Activated naive CD4-positive, alpha-beta T cell treated with Interleukin-2 at 50 U/mL for 16 hours (primary cell): ENCODE data around the gene SELPLG.
"Not testable (repeated sequence)": the region's sequence is repeated elsewhere in the genome, so short reads cannot be mapped to it uniquely, and the experiment has no call there.

Experiments used
- DNase-seq: peaks from one replicate; pipeline ENCODE4 v3.0.0-alpha.2; 2020

Gene SELPLG

DNA sequence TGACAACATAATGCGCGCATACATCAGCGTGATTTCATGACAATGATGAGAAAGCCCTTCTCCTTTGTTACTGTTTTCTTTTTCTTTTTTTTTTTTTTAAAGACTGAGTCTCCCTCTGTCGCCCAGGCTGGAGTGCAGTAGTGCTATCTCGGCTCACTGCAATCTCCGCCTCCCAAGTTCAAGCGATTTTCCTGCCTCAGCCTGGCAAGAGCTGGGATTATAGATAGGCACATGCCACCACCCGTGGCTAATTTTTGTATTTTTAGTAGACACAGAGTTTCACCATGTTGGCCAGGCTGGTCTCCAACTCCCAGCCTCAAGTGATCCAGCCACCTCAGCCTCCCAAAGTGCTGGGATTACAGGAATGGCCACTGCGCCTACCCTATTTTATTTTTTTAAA is 20.9 kb upstream of the SELPLG start:
- DNase-seq = not testable (repeated sequence)

DNA sequence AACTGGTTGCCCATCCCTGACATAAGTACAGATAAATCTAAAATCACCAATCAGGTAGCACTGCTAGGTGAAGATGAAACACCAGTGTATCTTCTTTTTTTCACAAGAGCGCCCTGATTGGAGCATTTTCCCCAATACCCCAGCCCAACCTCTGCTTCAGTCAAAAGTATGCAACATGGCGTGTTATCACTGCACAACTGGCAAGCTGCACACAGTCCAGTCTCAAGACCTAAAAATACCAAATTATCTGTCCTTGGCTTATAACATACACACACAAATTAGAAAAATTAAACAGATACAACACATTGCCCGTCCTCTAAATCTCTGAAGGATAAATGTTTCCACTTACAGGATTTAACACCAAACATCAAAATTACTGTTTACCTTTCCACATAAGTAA is 20.2 kb upstream of the SELPLG start:
- DNase-seq = no peak

DNA sequence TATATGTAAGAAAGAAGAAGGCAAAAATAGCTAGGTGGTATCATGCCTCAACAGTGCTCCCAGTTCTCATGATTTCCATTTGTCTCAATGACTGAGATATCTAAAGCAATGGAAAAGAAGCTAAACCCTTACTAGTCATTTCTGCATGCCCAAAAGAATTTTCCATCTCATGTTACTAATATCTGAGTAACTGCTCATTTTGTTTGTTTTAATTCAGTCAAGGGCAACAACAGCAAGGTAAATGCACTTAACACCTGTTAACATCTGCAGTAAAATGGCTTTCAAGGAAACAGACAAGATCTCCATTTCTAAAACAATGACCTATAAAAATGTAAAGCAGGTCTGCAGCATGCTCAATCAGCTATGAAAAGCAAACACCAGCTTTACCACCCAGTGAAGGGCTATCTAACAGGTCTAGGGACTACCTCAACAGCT is 19.4 kb upstream of the SELPLG start:
- no peak for DNase-seq

DNA sequence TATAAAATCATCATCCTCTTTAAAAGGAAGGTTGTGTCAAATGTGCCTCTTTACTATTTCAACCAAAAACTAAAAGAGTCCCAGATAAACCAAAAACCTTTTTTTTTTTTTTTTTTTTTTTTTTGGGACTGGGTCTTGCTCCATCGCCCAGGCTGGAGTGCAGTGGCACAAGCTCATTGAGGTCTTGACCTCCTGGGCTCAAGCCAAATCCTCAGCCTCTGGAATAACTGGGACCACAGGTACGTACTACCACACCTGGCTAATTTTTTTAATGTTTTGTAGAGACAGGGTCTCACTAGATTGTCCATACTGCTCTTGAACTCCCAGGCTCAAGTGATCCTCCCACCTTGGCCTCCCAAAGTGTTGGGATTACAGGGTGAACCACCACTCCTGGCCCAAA is 16.4 kb upstream of the SELPLG start:
- no peak for DNase-seq

DNA sequence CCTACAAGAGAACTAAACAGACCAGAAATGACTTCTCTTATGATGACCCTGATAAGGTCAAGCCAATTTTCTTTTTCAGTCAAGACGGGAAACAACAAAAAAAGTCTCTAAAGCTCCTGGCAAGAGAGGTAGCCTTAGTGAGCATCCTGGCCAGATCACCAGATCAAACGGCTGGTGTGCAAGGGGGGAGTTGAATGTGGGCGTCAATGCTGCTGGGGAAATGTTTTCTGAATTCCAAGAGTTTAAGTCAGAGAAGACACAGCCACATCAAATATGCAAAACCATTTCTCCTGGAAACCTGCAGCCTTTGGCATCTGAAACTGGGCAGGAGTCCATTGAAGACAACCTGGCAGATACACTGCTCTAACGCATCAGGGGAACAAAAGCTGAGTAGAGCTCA is 16.0 kb upstream of the SELPLG start:
- no peak for DNase-seq

DNA sequence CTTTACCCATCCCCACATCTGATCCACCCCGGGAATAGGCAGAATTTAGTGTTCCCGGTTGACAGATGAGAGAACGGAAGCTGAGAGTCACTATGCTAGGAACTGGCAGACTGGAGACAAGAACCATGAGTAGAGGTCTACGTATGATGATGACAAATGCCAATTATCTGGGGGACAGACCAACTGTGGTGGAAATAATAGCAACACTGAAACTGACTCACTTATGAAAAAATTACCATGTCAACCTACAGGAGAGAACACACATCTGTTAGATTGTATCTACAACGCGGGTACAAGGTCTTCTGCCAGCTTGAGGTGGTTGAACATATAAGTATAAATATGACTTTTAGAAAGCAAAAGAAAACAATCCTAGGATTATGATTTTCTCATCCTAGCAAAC is 15.4 kb upstream of the SELPLG start:
- DNase-seq = no peak

DNA sequence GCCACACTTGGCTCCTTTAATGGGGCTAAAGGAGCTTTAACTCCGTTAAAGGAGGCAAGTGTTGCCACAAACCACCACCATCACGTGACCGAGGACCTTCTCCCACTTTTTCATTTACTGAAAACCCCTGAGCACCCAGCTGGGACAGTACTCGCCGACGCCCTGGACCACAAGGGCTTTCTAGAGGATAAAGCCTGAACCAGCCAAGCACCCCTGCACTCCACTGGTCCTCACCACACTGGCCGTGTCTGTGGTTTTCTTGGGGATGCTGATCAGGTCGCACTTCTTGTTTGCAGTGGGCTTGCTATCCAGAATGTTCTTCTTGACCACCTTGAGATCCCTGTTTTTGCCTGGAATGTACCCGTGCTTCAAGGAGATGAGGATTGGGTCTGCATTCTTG is 14.7 kb upstream of the SELPLG start:
- DNase-seq = no peak

DNA sequence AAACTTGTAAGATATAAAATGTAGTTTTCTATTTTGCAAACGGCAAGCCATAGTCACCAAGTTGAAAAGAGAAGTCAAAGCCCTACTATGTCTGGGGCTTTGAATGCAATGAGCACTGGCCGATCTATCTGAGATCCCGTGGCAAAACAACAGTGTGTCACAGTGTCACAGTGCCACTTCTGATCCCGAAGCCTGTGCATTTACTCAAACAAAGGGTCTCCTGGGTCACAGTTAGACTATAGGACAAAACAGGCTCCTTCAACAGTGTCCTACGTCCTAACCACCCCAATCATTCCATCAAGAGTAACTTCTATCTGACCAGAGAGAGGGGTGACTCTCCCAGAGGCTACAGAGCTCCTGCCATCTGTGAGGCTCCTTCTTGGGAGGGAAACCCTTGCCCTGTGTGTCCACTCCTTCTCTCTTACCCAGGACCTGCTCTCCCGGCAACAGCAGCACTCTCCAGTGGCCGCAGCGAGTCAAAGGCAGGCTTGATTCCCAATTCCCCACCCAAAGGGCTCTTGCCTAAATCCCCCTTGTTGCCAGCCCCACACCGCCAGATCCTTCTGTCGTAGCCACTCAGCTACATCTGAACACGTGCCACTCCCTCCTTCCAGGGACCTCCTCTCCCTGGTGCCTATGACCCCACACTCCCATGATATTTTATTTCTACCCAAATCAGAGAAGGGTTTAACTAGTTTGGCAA is 14.0 kb upstream of the SELPLG start:
- no peak for DNase-seq

DNA sequence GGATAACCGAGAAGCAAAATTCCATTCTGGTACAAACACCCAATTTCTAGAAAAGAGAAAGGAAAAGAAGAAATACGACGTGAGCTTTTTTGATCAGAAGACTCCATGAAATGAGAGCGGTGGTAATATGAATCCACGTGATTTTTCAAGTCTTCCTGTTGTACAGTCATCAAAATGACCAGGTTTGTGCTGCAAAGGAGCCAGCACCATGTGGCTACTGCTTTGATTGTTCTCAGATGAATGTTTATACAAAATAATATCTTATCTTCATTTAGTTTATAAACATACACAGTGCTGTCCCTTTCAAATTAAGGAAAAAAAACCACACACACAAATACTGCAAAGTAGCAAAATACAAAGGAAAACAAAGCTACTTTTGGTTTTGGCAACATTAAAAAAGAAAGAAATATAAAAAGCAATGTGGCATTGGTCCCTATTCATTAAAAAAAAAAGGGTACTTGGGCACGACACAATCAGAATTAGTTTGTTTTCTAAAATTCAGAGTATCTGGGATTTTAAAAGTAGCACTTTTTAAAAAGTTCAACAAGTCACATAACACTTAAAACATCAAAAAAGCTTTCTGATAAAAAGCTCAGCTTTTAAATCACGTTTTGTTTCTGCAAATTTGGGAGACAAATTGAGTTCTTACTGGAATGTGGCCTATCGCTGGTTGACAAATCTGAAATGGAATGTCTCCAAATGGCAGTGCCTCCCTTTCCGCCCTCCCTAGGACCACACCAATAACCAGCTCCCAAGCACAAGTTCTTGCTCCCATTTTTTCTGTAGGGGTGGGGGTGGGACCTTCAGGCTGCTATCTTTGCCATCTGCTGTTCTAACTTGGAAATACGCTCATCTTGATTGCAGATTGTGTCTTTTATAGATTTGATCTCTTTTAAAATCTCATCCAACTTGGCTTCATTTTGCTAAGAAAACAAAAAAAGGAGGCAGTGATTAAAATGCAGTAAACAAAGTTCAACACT is 13.2 kb upstream of the SELPLG start:
- DNase-seq = no peak

DNA sequence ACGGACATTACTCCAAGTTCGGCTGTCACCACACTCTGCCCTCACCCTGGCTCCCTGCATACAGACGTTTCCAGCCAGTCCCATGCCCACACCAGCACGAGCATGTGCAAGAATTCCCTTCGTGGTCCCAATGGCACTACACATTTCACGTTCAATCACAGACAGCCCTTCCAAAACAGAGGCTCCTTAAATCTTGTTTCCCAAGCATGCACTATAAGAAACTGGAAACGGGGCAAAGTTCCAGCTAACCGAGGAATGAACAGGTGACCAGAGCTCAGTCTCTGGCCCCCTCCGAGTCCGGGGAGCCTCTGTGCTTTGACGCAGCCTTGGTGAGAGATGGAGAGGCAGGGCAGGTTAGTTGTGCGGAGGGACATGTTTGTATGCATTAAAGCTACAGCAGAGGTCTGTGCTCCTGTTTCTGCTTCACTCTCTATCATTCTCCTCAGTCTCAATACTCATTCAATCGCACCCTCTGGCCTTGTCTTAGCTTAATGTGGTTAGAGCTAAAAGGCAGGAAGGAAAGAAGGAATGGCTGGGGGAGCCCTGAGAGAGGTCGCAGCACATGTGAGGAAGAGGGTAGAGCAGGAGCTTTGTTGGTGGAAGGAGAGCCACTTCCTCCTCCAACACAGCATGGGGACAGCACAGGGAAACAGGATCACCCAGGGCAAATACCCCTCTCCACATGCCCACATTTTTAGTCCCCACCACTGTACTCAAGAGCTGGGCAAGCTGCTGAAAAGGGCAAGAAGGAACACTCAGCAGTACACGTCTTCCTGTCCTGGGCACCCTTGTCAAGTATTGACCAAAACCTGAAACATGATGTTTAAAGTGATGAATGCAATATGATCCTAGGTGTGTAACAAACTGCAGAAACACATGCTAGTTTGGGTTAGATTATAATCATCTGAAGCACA is 12.2 kb upstream of the SELPLG start:
- DNase-seq = no peak

DNA sequence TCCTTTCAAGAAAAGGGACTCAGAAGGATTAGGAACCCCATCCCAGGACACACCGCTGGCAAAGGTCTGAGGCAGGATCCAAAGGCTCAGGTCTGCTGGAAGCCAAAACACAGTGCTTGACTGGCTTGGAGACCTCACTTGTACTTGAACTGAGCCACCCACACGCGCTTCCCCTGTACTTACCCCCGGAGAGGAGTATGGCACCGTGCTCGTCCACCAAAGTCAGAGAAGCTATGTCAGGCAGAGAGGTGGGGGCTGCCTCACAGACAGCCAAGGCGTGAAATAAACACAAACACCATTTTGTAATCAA is 11.1 kb upstream of the SELPLG start:
- DNase-seq = no peak

DNA sequence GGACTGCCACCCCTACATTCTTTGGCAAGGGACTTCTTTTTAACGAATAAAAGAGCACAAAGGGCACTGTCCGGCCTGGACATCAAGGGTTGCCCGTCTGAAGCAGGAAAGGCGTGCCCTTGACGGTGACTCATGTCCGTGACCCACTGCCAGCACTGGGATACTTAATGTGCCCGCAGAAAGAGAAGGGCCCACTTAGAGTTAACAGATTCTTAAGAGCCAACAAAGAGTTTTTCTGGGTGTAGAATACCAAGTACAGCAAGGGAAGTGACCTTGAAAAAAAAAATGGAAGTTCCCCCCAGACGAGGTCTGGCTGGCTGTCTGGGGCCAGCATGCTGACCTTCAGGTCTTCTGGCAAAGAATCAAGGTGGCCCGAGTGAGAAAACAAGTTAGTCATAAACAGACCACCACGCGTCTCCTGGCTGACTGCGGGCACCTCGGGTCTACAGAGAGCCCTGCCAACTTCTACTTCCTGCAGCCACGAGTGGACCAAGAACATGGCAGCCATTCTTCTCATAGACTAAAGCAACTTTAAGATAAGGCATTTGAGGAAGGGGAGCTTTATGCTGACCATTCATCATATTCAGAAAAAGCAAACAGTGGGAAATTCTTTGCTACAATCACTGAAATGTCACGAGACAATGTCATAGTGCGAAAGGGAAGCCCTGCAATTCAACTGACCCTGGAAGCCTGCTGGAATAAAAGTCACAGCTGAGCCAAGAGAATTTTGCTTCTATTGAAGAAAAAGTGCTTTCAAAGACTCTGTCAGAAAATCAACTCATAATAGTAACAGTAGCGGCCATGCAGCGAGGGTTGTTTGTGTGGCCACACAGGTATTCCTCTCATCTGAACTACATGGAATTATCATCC is 10.5 kb upstream of the SELPLG start:
- DNase-seq = no peak

DNA sequence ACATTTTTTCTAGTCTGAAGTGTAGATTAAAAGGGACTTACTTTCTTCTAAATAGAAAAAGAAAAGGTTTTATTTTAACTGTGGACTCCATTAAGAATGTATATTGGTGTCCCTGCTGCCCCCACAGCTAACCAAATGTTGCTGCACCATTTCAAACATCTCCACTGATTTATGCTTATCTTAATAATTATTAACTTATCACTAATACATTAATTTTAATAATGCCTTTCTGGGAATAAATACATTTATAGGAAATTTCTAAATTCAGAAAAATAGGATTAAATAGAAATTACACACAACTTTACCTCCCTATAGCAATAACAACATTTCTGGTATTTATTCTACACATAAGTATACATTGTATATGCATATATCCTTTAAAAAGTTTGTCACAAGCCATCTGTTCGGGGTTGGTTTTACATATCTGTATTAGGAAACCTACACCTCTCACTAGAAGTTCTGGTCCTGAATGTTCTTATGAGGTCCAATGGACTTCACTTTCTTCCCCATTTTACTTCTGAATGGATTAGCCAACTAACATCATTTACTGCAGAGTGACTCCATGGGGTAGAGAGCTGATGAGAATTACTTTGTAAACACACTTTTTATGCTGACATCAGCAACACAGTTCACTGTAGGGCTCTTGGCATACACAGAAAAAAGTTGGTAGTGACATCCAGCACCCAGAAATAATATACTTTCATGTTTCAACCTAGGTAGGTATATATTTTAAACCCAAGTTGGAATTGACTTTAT is 9.4 kb upstream of the SELPLG start:
- no peak for DNase-seq

DNA sequence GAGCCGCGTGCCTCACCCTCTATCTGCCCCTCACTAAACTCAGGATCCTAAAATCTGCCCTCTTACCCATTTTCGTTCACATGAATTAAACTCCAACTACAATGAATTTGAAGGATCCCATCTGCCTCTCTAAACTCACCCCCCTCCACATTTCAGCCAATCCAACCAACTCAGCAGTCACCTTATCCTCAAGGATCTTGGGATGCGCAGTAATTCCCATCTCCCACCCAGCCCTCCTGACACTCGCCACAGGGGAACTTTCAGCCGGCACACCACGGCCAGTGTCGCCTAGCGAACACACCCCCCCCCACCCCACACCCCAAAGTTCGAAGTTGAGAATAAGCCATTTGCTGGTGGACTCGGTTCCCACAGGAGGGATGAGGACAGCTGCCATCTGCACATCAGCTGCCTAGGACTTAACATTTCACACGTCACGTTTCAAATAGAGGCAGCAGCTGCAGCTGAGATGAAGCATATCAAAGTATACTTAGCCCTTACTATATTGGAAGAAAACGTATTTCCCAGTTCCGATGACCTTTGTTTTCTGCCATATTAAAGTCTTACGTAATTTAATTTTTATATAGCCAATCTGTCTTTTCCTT is 8.7 kb upstream of the SELPLG start:
- DNase-seq = no peak

DNA sequence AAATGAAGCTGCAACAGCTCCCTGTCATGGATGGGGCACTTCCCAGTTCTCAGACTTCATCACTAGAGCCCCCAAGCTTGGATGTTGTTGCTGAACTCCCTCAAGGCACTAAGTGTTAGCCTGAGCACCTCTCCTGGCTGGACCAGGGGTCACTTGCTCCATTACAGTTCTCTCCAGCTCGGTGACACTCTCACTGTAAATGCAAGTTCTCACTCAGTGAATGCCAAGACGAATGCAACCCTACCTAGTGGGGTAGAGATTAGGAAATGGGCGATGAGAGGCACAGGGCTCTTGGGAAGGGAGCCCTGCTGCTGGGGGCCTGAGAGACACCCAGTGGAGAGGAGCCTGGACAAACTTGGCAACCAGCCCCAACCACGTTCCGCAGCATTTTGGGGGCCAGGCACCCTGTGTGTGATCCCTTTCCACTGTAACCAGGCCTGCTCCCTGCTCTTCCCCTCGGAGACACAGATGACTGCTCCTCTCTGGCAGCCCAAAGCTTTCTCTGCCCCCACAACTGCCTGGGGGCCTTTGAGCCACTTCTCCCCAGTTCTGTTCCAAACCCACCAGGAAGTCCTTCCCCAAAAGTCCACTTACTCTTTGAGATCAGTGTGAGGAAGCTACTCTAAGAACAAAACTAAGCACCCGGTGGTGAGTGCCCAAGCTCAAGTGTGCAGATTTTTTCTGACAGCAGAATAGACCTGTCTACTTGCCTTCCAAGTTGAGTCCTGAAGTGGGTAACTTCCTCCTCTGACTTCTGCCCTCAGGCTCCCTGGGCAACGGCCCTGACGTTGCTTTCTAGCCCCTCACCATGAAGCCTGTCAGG is 8.0 kb upstream of the SELPLG start:
- DNase-seq = no peak

DNA sequence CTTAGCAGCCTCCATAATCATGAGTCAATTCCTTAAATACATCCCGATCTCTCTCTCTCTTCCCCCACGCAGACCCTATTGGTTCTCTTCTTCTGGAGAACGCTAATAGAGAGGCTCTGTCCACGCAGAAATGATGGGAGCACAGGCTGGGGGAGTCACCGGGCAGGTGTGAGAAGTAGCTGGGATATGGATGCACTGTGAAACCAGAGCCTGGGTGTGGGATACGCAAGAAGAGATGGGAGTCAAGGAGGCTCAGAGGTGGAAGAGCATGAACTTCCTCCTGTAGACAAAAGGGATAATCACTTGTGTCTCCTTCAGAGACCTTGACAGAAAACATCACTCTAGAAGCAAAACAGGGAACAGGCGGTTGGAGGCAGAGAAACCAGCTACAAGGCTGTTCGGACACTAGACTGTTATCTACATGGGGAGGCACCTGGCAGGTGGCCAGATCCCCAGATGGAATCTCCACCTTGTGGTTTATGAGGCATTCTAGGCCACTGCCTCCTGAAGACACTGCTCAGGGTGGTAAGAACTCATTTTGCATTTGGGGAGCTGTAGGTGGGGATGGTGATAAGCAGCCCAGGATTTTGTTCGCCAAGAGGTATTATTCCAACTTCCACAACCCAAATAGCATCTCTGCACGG is 7.2 kb upstream of the SELPLG start:
- no peak for DNase-seq

DNA sequence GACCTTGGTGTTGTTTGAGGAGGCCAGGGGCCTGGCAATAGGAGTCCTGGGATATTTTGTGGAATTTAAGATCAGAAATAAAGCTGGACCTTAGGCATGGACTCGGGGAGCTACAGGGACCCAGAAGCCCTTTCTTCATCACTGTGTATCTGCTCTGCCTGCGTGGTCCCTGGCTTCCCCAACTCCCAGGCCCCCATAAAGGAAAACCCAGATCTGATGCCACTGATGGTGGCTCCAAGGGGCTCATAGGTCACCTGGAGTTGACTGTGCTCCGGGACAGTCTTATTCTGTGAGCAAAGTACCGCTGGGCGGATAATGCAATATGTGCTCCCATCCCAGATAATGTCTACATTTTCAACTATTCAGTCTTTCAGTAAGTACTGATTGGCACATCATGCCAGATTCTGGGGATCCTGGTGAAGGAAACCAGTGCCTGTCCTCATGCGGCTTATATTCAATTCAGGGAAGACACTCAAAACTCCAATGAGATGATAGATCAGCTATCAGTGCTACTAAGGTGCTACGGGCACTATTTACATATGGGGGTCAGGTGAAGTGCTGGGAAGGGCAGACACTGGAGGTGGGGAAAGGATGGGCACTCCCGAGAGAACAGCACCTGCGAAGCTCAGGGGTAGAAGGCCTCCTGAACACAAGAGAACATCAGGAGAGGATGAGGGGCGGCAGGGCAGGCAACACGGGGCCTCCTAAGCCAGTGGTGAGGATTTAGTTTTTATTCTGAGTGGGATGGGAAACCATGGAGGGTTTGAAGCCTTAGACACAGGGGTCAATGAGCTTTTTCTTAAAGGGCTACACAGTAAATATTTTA is 5.5 kb upstream of the SELPLG start:
- no peak for DNase-seq

DNA sequence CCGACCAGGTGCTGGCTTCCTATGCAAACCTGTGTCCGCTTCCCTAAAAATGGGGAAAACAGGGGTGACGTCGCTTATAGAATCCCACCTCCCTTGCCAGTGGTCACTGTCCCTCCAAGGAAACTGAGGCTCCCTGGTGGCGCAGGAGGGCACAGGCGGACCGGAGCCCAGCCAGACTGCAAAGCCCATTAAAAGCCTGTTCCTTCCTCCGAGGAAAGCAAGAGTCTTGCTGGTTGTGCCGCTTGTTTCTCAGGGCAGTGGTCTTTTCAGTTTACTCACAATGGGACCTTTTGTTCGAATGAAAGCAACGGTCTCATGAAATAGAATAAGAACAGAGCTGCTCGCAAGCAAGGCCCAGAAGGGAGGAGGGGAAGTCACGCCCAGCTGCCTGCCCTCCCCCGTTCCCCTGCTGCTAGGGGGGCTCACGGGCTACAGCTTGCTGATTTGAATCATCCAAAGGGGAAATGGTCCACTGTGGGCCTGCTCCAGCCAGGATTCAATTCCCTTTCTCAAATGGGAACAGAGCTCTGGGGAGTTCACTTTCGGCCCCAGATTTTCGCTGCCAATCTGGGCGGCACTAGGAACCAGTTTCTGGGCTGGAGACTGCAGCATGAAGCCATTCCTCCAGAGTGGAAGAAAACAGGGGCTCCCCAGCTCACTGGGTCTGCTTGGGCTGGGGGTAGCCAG is 4.6 kb upstream of the SELPLG start:
- DNase-seq = no peak
